Neural cell (in vitro differentiated cells): ENCODE results near the gene C4A.

Experiments used
- CTCF ChIP-seq: fragments of 450-650 bp; IDR thresholded peaks from 2 replicates; pipeline ENCODE4 v1.5.1; 2014; ENCODE audit warnings: antibody characterized with exemption, mild to moderate bottlenecking, moderate library complexity; ENCODE audit not compliant: poor library complexity, severe bottlenecking
- EP300 ChIP-seq: fragments of 450-650 bp; conservative IDR thresholded peaks from 2 replicates; pipeline ENCODE4 v1.6.1; 2014; ENCODE audit warnings: antibody characterized with exemption, mild to moderate bottlenecking, moderate library complexity; ENCODE audit not compliant: poor library complexity, severe bottlenecking
- POLR2AphosphoS5 ChIP-seq: IDR thresholded peaks from 2 replicates; pipeline ENCODE4 v1.6.1; 2012
- TF ChIP-seq, protein P1 (sequence below): IDR thresholded peaks from 2 replicates; pipeline ENCODE4 v1.6.1; 2012; ENCODE audit warnings: borderline replicate concordance

- TF ChIP-seq, protein P1, sequence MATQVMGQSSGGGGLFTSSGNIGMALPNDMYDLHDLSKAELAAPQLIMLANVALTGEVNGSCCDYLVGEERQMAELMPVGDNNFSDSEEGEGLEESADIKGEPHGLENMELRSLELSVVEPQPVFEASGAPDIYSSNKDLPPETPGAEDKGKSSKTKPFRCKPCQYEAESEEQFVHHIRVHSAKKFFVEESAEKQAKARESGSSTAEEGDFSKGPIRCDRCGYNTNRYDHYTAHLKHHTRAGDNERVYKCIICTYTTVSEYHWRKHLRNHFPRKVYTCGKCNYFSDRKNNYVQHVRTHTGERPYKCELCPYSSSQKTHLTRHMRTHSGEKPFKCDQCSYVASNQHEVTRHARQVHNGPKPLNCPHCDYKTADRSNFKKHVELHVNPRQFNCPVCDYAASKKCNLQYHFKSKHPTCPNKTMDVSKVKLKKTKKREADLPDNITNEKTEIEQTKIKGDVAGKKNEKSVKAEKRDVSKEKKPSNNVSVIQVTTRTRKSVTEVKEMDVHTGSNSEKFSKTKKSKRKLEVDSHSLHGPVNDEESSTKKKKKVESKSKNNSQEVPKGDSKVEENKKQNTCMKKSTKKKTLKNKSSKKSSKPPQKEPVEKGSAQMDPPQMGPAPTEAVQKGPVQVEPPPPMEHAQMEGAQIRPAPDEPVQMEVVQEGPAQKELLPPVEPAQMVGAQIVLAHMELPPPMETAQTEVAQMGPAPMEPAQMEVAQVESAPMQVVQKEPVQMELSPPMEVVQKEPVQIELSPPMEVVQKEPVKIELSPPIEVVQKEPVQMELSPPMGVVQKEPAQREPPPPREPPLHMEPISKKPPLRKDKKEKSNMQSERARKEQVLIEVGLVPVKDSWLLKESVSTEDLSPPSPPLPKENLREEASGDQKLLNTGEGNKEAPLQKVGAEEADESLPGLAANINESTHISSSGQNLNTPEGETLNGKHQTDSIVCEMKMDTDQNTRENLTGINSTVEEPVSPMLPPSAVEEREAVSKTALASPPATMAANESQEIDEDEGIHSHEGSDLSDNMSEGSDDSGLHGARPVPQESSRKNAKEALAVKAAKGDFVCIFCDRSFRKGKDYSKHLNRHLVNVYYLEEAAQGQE = no peak
- no peak for TF ChIP-seq EP300
- TF ChIP-seq POLR2AphosphoS5 = no peak
- TF ChIP-seq CTCF = no peak
These were observed 65.2 kb downstream of the C4A start for GRCh38 chr6:32047084-32047478.
